Prostate gland (tissue), 2 donors: ENCODE data around the gene PLSCR3. TPM values are rescaled to one million over a fixed set of nuclear protein-coding genes. Genes with fewer than 3 reads are reported as not detected.

Experiments used
- DNase-seq: peaks from one replicate; pipeline ENCODE4 v3.0.0-alpha.2; 2019; ENCODE audit warnings: low spot score
- H3K27ac ChIP-seq, 2 donors: fragments of 200-600 bp; sonication (generic); 2 replicates each; pipeline ENCODE4 v1.5.1; 2017 to 2019
- H3K27me3 ChIP-seq: fragments of 200-600 bp; sonication (generic); replicated peaks from 2 replicates; pipeline ENCODE4 v1.5.1; 2019; ENCODE audit not compliant: insufficient read depth
- H3K36me3 ChIP-seq, 2 donors: fragments of 200-600 bp; sonication (generic); 1 replicate in 1 of 2; 2 replicates in 1 of 2; pipeline versions ENCODE4 v1.5.1 to v1.8.1; 2017 to 2019
- H3K4me1 ChIP-seq: fragments of 200-600 bp; sonication (generic); replicated peaks from 2 replicates; pipeline ENCODE4 v1.5.1; 2019
- H3K4me3 ChIP-seq, 2 donors: fragments of 200-600 bp; sonication (generic); 2 replicates each; pipeline ENCODE4 v1.5.1; 2017 to 2019
- H3K9me3 ChIP-seq: fragments of 200-600 bp; sonication (generic); 2 replicates; pipeline ENCODE4 v1.5.1; 2017
- POLR2A ChIP-seq: fragments of 450-650 bp; IDR thresholded peaks from one replicate; pipeline ENCODE4 v1.6.1; 2016; ENCODE audit warnings: antibody characterized with exemption, mild to moderate bottlenecking
- POLR2AphosphoS5 ChIP-seq: sonication (generic); formaldehyde crosslinking; IDR thresholded peaks from one replicate; pipeline ENCODE4 v1.6.1; 2017; ENCODE audit warnings: antibody characterized with exemption
- WGBS: methylation state at CpG from one replicate; pipeline ENCODE4 v1.1.5; 2018; 5-methylcytosine and 5-hydroxymethylcytosine counted together
- intact Hi-C: fragments of 100-400 bp; cut with DNase I; formaldehyde crosslinking; loops from one replicate; pipeline ENCODE4 v1.14.2; 2022
- total RNA-seq, 2 donors: library from RNA; depleted of rRNA; stranded (reverse); fragments of >200 nt; gene quantifications; one replicate each; pipeline ENCODE4 v1.1.0, GENCODE V29; 2016
- TF ChIP-seq, protein P1 (sequence below), 4 experiments: fragments of 200-600 bp in 2 of 4; fragments of 450-650 bp in 2 of 4; sonication (generic) in 2 of 4; IDR thresholded peaks; 1 replicate in 3 of 4; 2 replicates in 1 of 4; pipeline ENCODE4 v1.5.1; 2016 to 2019; ENCODE audit warnings: antibody characterized with exemption in 4 of 4, mild to moderate bottlenecking in 2 of 4, moderate library complexity in 2 of 4

PLSCR3 gene
- total RNA-seq, 2 donors from 2014 or later, result 25.8 to 26.4 TPM

DNA sequence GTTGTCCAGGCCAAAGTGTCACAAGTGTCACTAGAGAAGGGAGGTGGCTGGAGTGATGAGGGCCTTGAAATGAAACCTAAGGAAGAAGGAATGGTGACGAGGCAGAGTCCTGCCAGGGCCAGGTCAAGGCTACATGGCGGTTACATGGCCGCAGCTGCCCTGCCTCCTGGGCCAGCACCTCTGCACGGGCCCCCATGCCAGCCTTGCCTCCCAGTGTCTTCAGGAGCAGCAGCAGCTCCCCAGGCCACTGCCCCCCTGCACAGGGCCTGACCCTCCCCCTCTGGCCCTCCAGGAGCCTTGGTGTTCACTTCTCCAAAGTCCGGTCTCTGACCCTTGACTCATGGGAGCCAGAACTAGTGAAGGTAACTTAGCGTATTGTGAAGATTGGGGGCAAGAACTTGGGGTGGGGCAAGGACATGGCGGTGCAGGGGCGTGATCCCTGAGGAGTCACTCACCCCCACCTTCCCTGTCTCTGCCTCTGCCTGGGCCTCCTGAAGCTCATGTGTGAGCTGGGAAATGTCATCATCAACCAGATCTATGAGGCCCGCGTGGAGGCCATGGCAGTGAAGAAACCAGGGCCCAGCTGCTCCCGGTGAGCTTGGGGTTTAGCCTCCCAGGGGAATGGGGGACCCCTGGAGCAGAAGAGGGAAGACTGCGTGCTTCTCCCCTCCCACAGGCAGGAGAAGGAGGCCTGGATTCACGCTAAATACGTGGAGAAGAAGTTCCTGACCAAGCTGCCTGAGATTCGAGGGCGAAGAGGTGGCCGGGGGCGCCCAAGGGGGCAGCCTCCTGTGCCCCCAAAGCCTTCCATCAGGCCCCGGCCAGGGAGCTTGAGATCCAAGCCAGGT lies 46.5 kb downstream of the PLSCR3 start:
- Histone ChIP-seq H3K4me1 (peaks cover 5% of the 10 kb centered on the region), H3K4me3 (no peak overlapping the region), H3K36me3 (no peaks in the 10 kb centered on the region), H3K27ac (no peak overlapping the region), H3K9me3 (no peaks in the 10 kb centered on the region), H3K27me3 (no peaks in the 10 kb centered on the region)
- TF ChIP-seq, protein P1, sequence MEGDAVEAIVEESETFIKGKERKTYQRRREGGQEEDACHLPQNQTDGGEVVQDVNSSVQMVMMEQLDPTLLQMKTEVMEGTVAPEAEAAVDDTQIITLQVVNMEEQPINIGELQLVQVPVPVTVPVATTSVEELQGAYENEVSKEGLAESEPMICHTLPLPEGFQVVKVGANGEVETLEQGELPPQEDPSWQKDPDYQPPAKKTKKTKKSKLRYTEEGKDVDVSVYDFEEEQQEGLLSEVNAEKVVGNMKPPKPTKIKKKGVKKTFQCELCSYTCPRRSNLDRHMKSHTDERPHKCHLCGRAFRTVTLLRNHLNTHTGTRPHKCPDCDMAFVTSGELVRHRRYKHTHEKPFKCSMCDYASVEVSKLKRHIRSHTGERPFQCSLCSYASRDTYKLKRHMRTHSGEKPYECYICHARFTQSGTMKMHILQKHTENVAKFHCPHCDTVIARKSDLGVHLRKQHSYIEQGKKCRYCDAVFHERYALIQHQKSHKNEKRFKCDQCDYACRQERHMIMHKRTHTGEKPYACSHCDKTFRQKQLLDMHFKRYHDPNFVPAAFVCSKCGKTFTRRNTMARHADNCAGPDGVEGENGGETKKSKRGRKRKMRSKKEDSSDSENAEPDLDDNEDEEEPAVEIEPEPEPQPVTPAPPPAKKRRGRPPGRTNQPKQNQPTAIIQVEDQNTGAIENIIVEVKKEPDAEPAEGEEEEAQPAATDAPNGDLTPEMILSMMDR (IDR thresholded peaks at IDR 0.05), result no peak
- intact Hi-C loops, result loop anchor here (5.0 kb wide), 1 partner anchor 494 kb away; no protein-coding TSS in a partner anchor
- DNase-seq, result no peak
- 71% methylated on average over 19 of the region's 19 CpGs for WGBS

DNA sequence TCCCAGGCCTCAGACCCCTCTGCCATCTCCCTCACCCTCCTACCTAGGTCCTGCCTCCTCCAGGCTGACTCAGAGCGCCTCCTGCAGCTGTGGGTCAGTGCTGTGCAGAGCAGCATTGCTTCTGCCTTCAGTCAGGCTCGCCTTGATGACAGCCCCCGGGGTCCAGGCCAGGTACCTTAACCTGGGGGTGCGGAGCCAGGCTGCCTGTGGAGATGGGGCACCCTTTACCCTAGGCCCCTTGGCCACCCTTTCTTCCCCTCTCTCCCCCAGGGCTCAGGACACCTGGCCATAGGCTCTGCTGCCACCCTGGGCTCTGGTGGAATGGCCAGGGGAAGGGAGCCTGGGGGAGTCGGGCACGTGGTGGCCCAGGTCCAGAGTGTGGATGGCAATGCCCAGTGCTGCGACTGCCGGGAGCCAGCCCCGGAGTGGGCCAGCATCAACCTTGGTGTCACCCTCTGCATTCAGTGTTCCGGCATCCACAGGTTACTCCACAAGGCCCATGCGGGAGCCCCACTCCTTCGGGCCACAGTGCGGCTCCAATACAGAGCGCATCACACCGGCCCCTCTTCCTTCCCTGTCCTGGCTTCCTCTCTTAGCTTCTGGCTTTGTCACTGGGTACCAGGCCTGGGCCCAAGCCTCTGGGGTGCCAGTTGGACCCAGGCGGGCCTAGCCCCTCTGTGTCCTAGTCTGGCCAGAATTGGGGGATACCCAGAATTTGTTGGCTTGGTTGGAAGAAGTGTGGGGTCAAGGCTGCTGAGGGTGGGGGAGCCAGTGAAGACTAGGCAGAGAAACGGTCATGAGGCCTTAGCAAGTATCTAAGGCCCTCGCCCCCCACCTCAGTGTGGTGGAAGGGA lies 47.3 kb downstream of the PLSCR3 start:
- H3K4me3 ChIP-seq, result no peak overlapping the region
- DNase-seq, result no peak
- TF ChIP-seq POLR2AphosphoS5, result no peak
- TF ChIP-seq, protein P1 (IDR thresholded peaks at IDR 0.05), result no peak
- no peak for TF ChIP-seq POLR2A
- no peaks in the 10 kb centered on the region for H3K36me3 ChIP-seq
- intact Hi-C loops, result loop anchor here (5.0 kb wide), 1 partner anchor 495 kb away; no protein-coding TSS in a partner anchor
- H3K4me1 ChIP-seq, result peaks cover 5% of the 10 kb centered on the region
- no peaks in the 10 kb centered on the region for H3K9me3 ChIP-seq
- no peaks in the 10 kb centered on the region for H3K27me3 ChIP-seq
- WGBS, result 77% methylated on average over 18 of the region's 18 CpGs
- no peak overlapping the region for H3K27ac ChIP-seq

DNA sequence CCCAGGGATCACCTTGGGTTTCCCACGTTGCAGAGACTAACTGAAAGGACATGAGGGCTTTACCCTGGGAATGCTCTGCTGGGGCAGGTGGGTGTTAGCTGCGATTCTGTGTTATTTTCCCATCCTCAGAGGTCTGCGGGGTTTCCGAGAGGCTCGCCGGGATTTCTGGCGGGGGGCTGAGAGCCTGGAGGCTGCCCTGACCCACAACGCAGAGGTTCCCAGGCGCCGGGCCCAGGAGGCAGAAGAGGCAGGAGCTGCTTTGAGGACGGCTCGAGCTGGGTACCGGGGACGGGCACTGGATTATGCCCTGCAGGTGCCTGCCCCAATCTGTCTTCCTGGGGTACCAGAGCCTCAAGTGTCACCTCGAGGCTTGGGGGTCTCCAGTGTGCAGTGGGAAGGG lies 51.1 kb downstream of the PLSCR3 start:
- TF ChIP-seq, protein P1 (IDR thresholded peaks at IDR 0.05), result no peak
- TF ChIP-seq POLR2A, result no peak
- TF ChIP-seq POLR2AphosphoS5, result no peak
- DNase-seq, result no peak
- 69% methylated on average over 15 of the region's 15 CpGs for WGBS
- H3K4me1 ChIP-seq, result no peaks in the 10 kb centered on the region
- intact Hi-C loops, result no loop called here
- H3K27ac ChIP-seq, result no peak overlapping the region
- no peaks in the 10 kb centered on the region for H3K27me3 ChIP-seq
- H3K36me3 ChIP-seq, result no peaks in the 10 kb centered on the region
- no peaks in the 10 kb centered on the region for H3K9me3 ChIP-seq
- no peak overlapping the region for H3K4me3 ChIP-seq

DNA sequence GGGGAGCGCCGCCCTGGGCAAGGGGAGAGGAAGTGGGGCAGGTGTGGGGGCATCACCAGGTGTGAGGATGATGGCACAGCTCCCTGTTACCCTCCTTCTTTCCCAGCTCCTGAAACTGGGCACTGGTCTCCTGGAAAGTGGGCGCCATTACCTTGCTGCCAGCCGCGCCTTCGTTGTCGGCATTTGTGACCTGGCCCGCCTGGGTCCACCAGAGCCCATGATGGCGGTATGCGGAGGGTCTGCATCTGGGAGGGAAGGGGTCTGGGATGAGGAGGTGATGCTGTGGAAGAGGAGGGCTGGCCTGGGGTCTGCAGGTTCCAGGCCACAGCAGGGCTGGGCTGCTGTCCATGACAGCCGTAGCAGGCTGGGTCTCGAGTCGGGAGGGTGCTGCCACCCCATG lies 52.5 kb downstream of the PLSCR3 start:
- 93% methylated on average over 13 of the region's 13 CpGs for WGBS
- H3K4me3 ChIP-seq, result no peak overlapping the region
- no peaks in the 10 kb centered on the region for H3K9me3 ChIP-seq
- DNase-seq, result no peak
- H3K27me3 ChIP-seq, result no peaks in the 10 kb centered on the region
- H3K36me3 ChIP-seq, result no peaks in the 10 kb centered on the region
- H3K27ac ChIP-seq, result no peak overlapping the region
- H3K4me1 ChIP-seq, result no peaks in the 10 kb centered on the region
- intact Hi-C loops, result no loop called here
- no peak for TF ChIP-seq POLR2AphosphoS5
- TF ChIP-seq, protein P1 (IDR thresholded peaks at IDR 0.05), result no peak
- TF ChIP-seq POLR2A, result no peak
